Measurements from ENCODE around the gene SAMD8. TPM values are rescaled to one million over a fixed set of nuclear protein-coding genes. Genes with fewer than 3 reads are reported as not detected.

The SAMD8 gene
- 10 to 100 TPM in 4 of 5 donors, 1 to 10 TPM in 1; 9.9 to 16.7 (median 14.2) TPM for polyA plus RNA-seq (ENCODE audit: insufficient read depth in 1 of 5, insufficient read length in 5 of 5, low replicate concordance in 1 of 5)
- long read RNA-seq, donor 1, partial matches to known transcripts: 0 of 3 reads
- long read RNA-seq, donor 1, other reads (novel, unspliced or antisense): 0 of 3 reads
- long read RNA-seq, donor 2: 0 reads
- long read RNA-seq, donor 3, partial matches to known transcripts: 0 of 3 reads
- long read RNA-seq, donor 3, other reads (novel, unspliced or antisense): 0 of 3 reads
- long read RNA-seq, donor 4, partial matches to known transcripts: 0 of 1 reads
- long read RNA-seq, donor 4, other reads (novel, unspliced or antisense): 0 of 1 reads
- long read RNA-seq, donor 5, partial matches to known transcripts: 0 of 1 reads
- long read RNA-seq, donor 5, other reads (novel, unspliced or antisense): 0 of 1 reads
- long read RNA-seq, donor 6, partial matches to known transcripts: 0 of 1 reads
- long read RNA-seq, donor 6, other reads (novel, unspliced or antisense): 0 of 1 reads
- long read RNA-seq, donor 7, partial matches to known transcripts: 0 of 2 reads
- long read RNA-seq, donor 7, other reads (novel, unspliced or antisense): 0 of 2 reads
- long read RNA-seq, donor 8: 0 reads

DNA sequence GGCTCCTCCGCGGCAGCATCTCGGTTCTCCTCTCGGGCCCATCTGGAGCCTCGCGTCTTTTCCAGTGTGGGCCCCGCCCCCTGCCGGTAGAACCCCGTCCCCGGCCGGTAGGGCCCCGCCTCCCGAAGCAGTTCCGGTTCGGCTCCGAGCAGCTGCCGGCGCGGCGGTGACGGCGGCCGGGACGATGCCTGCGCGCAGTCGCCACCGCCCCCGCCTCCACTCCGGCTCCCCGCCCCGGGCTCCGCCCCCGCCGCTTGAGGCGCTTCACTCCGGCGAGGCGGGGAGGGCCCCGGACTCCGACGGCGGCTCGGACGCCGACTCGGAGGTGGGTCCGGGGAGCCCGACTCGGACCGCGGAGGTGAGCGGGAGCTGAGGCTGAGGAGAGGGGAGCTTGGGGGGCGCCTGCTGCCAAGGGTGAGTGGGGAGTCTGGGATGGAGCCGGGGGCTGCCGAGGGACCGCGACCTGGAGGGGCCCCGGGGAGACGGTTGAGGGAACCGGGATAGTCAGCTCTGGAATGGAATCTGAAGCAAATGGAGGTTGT, at the start of gene SAMD8:
TSS of gene SAMD8 (plus strand) at position 292 of the 542 bp plus-strand sequence. CDS start 38,873 bp downstream, outside the sequence.
- peak; percentile 92 to 93 for DNase-seq

DNA sequence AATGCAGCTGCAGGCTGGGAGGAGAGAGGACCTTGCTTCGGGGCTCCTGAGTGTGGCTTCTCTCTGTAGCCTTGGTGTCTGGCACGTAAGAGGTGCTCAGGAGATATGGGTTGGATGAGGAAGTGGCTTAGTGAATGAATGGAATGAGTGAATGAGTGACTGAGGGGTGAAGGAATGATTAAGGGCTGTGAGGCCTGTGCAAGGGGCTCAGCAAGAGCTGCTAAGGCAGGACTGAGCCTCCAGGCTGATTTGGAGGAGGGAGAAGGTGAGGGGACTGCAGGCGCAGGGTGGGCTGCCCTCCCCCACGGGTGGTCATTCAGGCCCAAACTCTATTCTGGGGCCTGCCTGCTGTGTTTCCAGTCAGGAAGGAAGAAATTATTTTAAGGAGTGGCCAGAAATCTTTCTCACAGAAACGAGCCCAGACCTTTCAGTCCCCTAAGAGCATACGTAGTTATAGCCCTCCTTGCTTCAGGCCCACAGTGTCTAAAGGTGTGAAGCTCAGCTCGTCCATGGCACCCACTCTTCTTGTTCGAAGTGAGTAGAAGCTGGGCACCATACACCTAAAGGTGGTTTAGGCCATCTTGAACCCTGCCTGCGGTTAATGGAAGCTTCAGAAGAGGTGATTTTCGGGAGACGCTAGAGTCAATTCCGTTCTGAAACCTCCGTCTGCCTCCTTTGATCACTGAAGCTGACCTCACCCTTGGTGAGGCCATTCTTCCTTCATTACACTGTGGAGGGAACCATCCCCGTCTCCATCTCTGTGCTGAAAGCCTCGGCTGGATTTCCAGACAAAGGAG, 49.5 kb upstream of the SAMD8 start:
- no peak for DNase-seq

DNA sequence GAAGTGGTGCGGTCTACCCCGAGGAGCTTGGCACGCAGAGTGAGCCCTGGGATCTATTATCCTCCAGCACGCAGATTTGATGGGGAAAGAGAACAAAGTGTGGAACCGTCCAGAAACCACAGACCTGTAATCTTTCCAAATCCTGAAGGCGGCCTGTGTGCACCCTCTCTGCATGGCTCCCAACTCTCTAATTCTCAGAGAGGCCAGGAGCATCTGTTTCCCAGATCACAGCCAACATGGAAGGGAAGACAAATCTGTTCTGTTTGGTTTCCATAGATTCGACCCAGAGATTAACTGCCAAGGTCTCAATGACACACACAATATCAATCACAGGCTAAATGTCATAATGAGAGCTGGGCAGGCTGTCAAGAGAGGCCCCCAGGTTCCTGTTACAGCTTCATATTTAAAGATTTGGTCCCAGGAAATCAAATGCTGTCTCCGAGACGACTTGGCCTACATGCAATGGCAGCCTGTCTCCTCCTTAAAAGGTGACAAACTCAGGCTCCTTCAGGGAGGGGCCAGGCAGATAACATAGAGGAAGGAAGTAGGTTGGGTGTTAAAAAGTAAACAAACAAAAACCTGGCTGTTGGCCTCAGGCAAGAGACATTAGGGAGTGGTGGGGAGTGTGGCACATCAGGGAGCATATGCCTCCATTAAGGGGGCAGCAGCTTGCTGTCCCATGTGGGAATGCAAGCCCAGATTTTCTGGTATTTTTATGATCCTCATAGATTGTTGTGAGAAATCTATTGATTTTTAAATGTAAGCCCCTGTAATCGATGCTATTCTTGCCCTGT, 48.8 kb upstream of the SAMD8 start:
- DNase-seq: no peak

DNA sequence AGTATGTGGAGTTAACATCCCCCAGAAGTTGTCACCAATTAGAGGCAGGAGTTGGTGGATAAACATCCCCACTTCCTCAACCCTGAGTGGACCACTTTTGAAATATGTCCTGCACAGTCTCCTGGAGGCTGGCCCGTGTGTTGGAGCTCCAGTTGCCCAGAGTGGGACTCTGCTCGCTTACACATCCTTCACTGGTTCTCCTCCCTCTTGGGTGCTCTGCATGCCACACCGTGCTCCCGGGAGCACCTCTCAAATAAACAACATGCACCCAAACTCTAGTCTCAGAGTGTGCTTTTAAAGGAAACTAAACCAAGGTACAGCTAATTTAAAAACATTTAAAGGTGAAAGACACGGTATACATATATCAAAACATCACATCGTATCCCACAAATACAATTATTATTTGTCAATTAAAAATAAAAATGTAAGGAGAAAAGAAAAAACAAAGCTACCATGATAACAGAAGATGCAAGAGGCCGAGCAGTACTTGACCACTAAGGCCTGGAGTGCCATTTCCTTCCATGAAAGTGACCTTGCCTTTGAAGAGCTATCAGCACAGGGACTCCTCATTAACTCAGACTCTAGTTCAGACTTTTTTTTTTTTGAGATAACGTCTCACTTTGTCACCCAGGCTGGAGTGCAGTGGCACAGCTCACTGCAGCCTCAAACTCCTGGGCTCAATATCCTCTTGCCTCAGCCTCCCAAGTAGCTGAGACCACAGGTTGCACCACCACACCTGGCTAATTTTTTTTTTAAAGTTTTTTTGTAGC, 47.8 kb upstream of the SAMD8 start:
- no peak for DNase-seq

DNA sequence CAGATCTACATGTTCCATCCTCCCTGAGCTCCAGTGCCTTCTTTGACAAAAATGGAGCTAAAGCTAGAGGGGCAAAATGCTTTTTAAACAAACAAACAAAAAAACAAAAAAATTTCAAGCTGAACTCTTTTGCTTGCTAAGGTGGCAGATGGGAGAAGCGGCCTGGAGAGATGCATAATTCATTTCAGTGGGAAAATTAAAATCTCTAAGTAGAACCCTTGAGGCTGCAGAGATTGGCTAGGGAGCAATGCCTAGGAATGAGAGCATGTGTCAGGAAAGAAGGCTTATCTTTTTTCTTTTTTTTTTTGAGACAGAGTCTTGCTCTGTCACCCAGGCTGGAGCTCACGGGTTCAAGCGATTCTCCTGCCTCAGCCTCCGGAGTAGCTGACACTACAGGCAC, 46.4 kb upstream of the SAMD8 start:
- DNase-seq: no peak

DNA sequence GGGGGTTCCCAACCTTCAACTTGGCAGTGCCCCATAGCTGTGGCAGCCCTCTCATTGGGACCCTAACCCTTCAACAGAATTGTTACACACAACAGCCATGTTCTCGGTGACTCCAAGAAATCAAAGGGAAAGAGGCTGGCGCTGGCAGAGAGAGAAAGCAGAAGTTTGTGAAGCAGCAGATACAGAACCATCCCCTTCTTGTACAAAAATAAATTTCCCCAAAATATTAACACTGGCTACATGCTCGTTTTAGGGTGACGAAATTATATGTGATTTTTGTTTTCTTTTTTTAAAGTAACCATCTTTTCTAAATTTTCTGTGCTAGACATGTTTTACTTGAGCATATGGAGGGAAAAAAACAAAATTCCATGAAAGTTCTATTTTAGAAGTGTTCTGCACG, 45.2 kb upstream of the SAMD8 start:
- no peak for DNase-seq

DNA sequence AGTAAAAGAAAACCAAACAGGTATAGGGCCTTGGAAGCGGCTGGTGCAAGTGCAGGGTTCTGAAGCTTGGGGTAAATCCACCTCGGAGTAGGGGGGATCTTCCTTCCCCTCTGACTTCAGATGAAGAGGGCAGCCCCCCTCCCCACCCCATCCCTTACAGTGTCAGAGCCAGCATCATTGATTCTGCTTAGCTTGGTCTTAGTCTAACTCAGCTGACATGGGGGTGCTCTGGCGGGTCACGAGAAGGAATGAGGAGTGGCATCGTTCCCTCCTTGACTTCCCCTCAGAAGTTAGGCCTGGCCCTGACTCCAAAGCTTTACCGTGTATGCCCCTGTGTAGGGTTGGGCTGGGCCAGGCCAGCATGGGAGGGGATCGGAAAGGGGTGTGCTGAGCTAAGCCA, 44.2 kb upstream of the SAMD8 start:
- DNase-seq: no peak

DNA sequence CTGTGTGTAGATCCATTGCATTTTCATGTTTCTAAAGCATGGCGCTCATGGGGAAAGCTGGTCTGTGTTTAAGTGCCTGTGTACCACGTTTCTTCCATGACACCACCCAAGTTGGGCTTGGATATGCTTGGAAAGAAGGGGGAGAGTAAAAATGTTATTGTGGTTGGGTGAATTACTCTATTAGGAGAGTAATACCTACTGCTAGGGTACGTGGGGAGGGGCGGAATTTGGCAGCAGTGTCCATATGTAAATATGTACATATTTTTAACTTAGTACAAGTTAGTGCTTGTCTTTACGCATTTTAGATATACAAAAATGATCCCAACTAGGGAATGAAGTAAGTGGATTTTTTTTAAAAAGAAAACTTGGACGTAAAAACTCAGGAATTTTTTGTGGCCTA, 42.9 kb upstream of the SAMD8 start:
- no peak for DNase-seq

DNA sequence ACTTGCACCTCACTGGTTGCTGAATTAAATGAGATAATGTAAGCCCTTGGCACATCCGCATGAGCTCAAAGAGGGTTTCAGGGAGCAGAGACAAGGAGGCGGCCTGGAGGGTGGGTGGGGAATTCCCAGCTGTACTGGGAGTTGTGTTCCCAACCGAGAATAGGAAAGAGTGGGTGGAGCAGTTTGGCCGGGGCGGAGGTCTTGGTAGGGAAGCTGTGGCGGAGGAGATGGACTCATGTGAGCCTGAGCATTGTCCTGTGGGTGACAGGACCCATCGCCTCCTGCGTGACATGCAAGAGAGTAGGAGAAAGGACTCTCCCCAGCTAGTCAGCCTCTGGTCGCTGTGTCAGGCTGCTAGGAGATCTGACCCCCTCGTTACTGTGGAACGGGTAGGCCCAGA, 41.0 kb upstream of the SAMD8 start:
- no peak for DNase-seq

DNA sequence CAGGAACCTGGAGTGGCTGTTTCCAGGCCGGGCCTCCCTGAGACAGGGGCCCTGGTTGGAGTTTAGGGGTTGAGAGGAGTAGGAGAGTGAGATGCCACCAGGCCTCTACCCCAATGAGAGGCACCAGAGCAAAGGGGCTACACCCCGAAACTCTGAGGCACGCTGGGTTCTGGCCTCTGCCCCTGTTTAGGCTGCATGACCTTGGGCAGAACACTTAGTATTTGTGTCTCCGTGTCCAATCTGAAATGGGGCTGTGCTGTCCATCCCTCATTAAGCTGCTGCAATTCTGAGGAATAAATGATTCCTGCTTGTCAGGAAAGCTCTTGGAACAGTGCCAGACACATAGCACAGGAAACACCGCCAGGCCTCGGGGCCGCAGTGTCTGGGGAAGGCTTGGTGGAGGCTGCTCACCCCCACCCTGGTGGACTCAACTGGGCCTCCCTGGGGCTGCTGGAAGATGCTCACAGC, 40.5 kb upstream of the SAMD8 start:
- no peak for DNase-seq

DNA sequence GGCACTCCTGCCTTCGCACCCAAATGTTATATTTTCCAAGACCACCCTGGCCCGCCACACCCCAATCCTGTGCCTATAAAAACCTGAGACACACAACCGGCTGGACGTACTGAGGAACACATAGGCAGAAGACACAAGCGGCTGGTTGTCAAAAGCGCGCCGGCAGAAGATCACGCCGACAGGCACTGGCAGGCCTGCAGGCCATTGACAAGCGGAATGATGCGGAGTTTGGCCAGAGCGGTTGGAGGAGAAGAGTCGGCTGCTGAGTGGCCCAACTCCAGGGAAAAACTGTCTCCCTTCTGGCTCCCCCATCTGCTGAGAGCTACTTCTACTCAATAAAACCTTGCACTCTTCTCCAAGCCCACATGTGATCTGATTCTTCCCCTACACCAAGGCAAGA, 39.7 kb upstream of the SAMD8 start:
- DNase-seq: no peak

DNA sequence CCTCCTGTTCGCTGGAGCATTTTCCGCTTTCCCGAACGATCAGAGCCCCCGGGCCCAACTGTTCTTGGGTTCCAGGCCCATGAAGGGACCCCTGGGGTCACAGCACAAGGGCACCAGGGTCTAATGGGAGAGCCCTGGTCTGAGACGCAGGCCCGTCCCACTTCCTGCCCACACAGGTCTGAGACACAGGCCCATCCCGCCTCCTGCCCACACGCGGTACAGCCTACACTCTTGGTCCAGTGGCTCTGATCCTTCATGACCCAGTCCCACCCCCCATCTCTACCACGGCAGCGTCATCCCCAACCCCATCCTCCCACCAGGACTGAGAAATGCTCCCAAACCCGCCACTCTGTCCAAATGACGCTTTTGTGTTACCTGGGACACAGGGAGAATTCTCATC, 38.7 kb upstream of the SAMD8 start:
- no peak for DNase-seq

DNA sequence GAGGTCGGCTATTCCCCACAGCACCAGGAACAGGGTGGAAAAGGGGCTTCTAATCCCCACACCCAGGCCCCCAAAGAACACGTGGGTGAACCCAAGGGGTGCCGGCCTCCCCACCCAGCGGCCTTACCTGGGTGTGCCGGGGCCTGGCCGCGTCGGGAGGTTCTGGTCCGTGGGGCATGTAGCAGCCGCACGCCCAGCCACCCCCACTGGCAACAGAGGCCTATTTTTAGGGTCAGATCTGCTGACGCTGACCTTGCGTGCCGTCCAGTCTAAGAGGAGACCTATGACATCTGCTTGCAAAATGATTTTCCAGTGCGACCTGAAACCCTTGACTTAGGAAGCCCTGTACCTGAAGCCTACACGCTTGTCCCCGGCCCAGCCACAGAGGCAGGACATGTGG, 38.0 kb upstream of the SAMD8 start:
- DNase-seq: no peak

DNA sequence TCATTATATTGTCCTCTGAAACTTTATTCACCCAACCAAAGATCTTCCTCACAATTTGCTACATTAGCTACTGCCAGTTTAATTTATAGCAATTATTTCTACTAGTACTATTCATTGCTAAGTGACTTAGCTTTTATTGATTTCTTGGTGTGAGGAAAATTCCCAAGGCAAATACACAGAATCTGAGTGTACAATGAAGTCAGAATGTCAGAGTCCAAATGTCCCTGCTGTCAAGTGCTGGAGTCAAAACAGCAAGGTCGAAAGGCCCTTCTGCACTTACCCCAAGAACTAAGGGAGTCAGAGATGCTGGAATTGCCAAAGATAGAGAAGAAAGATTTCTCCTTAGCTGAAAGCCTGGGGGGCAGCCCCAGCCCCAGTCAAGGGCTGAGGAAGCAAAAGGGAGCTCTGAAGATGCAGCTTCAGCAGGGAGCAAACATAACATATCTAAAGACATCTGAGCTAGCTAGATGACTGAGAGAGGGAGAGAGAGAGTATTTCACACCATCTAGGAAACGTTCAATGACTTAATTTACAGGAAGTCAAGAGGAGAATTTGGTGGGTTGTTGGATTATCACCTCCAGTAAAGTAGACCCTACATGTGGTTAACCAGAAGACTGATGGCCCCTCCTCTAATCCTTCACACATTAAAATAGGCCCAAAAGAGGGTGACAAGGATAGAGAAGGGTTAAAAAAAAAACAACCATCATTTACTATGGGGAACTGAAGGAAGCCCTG, 36.6 kb upstream of the SAMD8 start:
- DNase-seq: no peak

DNA sequence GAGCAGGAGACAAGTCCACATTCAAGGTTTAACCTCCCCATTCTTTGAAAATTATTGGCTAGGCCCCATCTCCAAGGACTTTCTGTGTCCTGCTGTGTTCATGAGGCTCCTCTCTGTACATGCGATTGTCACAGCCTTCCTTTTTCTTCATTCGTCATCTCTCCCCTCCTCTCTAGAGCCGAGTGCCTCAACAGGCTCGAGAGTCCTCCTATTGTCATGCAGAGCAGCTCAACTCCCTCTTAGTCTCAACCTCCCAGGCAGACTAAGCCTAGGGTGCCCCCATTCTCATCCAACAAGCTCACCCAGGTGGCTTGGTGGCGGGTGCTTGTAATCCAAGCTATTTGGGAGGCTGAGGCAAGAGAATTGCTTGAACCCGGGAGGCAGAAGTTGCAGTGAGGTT, 35.1 kb upstream of the SAMD8 start:
- DNase-seq: no peak

DNA sequence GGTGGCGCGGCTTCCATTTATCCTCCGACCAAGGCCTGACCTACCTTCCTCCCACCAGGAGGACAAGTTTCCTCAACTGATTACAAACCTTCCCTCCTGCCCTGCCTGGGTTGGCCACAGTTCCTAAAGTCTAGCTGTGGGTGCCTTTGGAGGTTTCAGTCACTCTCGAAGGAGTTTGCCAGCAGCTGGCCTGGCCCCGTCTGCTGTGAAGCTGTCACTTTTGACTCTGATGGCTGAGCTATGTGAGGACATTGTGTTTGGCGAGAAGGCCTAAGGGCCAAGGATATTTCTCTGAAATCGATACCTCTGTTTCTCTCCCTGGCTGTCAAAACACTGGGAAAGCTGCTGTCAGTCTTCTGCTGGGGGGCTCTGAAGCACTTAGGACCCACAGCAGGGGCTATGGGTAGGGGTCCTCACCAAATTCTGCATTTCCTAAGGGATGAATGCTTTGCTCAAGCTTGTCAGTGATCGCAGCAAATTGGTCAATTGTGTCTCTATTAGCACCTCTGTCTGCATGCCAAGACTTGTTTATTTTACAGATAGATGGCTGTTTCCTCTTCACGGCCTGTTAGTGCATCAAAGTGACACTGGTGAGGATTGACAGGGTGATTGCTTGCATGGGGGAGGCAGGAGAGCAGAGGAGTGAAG, 31.9 kb upstream of the SAMD8 start:
- no peak for DNase-seq

DNA sequence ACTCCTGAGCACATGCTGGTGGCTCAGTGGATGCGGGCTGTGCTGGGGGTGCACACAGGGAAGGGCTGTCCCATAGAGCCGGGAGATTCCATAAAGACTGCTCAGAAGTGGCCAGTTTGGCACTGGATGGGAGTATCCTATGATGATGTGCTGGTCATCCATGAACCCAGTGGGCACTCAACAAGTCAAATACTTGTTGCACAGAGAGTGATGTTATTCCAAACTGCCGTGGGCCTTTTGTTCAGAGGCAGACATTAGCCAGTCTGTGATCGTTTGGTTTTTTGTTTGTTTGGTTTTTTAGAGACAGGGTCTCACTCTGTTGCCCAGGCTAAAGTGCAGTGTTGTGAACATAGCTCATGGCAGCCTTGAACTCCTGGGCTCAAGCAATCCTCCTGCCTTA, 30.9 kb upstream of the SAMD8 start:
- DNase-seq: no peak

DNA sequence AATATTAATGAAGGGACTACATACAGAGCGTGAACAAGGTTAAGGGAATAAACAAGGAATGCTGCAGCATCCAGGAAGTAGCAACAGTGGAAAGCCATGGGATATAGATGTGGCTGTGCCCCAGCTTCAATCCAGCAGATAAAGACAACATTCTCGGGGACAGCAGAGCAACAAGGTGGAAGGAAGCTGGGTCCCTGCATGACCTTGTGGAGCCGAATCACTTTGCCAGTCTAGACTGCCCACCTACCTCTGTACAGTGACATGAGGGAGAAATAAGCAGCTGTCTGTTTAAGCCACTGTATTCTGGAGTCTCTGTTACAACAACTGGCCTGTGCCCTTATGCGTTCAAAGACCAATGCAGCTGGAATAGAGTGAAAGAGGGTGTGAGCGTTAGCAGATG, 30.1 kb upstream of the SAMD8 start:
- DNase-seq: no peak
